ENCODE data around the gene HCN4. TPM values are rescaled to one million over a fixed set of nuclear protein-coding genes. Genes with fewer than 3 reads are reported as not detected.

HCN4 gene
- total RNA-seq, 1 donor = not detected

- H3K27ac ChIP-seq (ENCODE audit: low read depth, low read length) = no peak overlapping the region
- peaks cover 7% of the 10 kb centered on the region for H3K27me3 ChIP-seq (ENCODE audit: insufficient read depth, low read length)
- H3K4me2 ChIP-seq (ENCODE audit: insufficient read depth, low read length) = no peak overlapping the region
- H3K9me3 ChIP-seq (ENCODE audit: low read depth, low read length) = no peaks in the 10 kb centered on the region
- H4K20me1 ChIP-seq (ENCODE audit: insufficient read depth, low read length) = no peaks in the 10 kb centered on the region
- H3K4me1 ChIP-seq (ENCODE audit: insufficient read depth, low read length) = no peaks in the 10 kb centered on the region
- H3K4me3 ChIP-seq (ENCODE audit: insufficient read depth, low read length) = no peak overlapping the region
- peak; percentile 50 for DNase-seq (ENCODE audit: insufficient read length, low spot score, missing footprints)
- no peak overlapping the region for H2AFZ ChIP-seq (ENCODE audit: low read length)
- TF ChIP-seq, protein P1, sequence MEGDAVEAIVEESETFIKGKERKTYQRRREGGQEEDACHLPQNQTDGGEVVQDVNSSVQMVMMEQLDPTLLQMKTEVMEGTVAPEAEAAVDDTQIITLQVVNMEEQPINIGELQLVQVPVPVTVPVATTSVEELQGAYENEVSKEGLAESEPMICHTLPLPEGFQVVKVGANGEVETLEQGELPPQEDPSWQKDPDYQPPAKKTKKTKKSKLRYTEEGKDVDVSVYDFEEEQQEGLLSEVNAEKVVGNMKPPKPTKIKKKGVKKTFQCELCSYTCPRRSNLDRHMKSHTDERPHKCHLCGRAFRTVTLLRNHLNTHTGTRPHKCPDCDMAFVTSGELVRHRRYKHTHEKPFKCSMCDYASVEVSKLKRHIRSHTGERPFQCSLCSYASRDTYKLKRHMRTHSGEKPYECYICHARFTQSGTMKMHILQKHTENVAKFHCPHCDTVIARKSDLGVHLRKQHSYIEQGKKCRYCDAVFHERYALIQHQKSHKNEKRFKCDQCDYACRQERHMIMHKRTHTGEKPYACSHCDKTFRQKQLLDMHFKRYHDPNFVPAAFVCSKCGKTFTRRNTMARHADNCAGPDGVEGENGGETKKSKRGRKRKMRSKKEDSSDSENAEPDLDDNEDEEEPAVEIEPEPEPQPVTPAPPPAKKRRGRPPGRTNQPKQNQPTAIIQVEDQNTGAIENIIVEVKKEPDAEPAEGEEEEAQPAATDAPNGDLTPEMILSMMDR (IDR thresholded peaks at IDR 0.05; ENCODE audit: extremely low read depth, low read depth, low read length) = no peak
- H3K36me3 ChIP-seq (ENCODE audit: insufficient read depth, low read length) = no peaks in the 10 kb centered on the region
- H3K79me2 ChIP-seq (ENCODE audit: insufficient read depth, low read length) = no peaks in the 10 kb centered on the region
Observed at GRCh38 chr15:73337187-73337586, 31.6 kb downstream of the HCN4 start.

DNA sequence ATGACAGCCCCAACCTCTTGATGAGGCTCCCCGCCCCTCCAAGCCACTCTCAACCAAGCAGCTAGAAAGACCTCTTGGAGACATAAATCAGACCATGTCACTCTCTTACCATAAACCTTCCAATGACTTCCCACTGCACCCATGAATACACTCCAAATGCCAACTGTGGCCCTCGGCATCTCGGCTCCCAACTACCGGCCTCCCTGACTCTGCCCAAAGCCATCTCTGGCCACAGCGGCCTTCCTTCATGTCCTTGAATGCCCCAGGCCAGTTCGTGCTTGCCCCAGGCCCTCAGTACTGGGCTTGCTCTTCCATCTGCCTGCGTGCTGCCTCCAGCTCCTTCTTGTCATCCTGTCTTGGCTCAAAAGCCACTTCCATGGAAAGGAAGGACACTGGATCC, 32.0 kb downstream of the HCN4 start:
- Histone ChIP-seq H3K27ac (ENCODE audit: low read depth, low read length) (no peak overlapping the region), H3K79me2 (ENCODE audit: insufficient read depth, low read length) (no peaks in the 10 kb centered on the region), H3K4me1 (ENCODE audit: insufficient read depth, low read length) (no peaks in the 10 kb centered on the region), H3K27me3 (ENCODE audit: insufficient read depth, low read length) (peaks cover 7% of the 10 kb centered on the region), H4K20me1 (ENCODE audit: insufficient read depth, low read length) (no peaks in the 10 kb centered on the region), H3K36me3 (ENCODE audit: insufficient read depth, low read length) (no peaks in the 10 kb centered on the region), H3K9me3 (ENCODE audit: low read depth, low read length) (no peaks in the 10 kb centered on the region), H2AFZ (ENCODE audit: low read length) (no peak overlapping the region), H3K4me2 (ENCODE audit: insufficient read depth, low read length) (no peak overlapping the region), H3K4me3 (ENCODE audit: insufficient read depth, low read length) (no peak overlapping the region)
- DNase-seq (ENCODE audit: insufficient read length, low spot score, missing footprints) = peak; percentile 52
- TF ChIP-seq, protein P1 (IDR thresholded peaks at IDR 0.05; ENCODE audit: extremely low read depth, low read depth, low read length) = no peak

- TF ChIP-seq, protein P1 (IDR thresholded peaks at IDR 0.05; ENCODE audit: extremely low read depth, low read depth, low read length) = no peak
- H3K27ac ChIP-seq (ENCODE audit: low read depth, low read length) = no peak overlapping the region
- peak; percentile 49 for DNase-seq (ENCODE audit: insufficient read length, low spot score, missing footprints)
Observed at GRCh38 chr15:73335471-73335870, 33.3 kb downstream of the HCN4 start.

DNA sequence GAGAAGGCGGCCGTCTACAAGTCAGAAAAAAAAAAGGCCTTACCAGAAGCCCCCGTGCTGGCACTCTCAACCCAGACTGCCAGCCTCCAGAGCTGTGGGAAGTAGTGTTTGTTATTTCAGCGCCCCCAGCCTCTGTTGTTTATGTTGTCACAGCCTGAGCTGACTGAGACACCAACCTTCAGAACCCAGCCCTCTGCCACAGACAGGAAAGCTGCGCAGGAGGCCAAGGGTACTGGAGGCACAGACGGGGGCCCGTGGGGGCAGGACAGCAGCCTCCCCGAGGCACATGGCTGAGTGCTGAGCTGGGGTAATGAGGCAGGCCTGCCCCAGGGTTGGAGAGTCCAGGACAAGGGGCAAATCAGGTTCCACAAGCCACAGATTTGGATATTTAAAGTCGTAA, 33.7 kb downstream of the HCN4 start:
- H2AFZ ChIP-seq (ENCODE audit: low read length) = no peak overlapping the region
- no peak overlapping the region for H3K27ac ChIP-seq (ENCODE audit: low read depth, low read length)
- H3K27me3 ChIP-seq (ENCODE audit: insufficient read depth, low read length) = peaks cover 7% of the 10 kb centered on the region
- no peaks in the 10 kb centered on the region for H3K4me1 ChIP-seq (ENCODE audit: insufficient read depth, low read length)
- H4K20me1 ChIP-seq (ENCODE audit: insufficient read depth, low read length) = no peaks in the 10 kb centered on the region
- no peaks in the 10 kb centered on the region for H3K36me3 ChIP-seq (ENCODE audit: insufficient read depth, low read length)
- TF ChIP-seq, protein P1 (IDR thresholded peaks at IDR 0.05; ENCODE audit: extremely low read depth, low read depth, low read length) = no peak
- peak; percentile 80 for DNase-seq (ENCODE audit: insufficient read length, low spot score, missing footprints)
- no peaks in the 10 kb centered on the region for H3K9me3 ChIP-seq (ENCODE audit: low read depth, low read length)
- H3K4me2 ChIP-seq (ENCODE audit: insufficient read depth, low read length) = no peak overlapping the region
- H3K4me3 ChIP-seq (ENCODE audit: insufficient read depth, low read length) = no peak overlapping the region
- H3K79me2 ChIP-seq (ENCODE audit: insufficient read depth, low read length) = no peaks in the 10 kb centered on the region

More at GRCh38 chr15:73335471-73335870, 33.3 kb downstream of the HCN4 start:
- Histone ChIP-seq H3K4me1 (ENCODE audit: insufficient read depth, low read length) (no peaks in the 10 kb centered on the region), H3K9me3 (ENCODE audit: low read depth, low read length) (no peaks in the 10 kb centered on the region), H3K27me3 (ENCODE audit: insufficient read depth, low read length) (peaks cover 7% of the 10 kb centered on the region), H3K79me2 (ENCODE audit: insufficient read depth, low read length) (no peaks in the 10 kb centered on the region), H2AFZ (ENCODE audit: low read length) (no peak overlapping the region), H3K36me3 (ENCODE audit: insufficient read depth, low read length) (no peaks in the 10 kb centered on the region), H4K20me1 (ENCODE audit: insufficient read depth, low read length) (no peaks in the 10 kb centered on the region), H3K4me3 (ENCODE audit: insufficient read depth, low read length) (no peak overlapping the region), H3K4me2 (ENCODE audit: insufficient read depth, low read length) (no peak overlapping the region)

Measured in osteoblast (primary cell).